ENCODE results near the gene SLC6A5.

Gene SLC6A5

DNA sequence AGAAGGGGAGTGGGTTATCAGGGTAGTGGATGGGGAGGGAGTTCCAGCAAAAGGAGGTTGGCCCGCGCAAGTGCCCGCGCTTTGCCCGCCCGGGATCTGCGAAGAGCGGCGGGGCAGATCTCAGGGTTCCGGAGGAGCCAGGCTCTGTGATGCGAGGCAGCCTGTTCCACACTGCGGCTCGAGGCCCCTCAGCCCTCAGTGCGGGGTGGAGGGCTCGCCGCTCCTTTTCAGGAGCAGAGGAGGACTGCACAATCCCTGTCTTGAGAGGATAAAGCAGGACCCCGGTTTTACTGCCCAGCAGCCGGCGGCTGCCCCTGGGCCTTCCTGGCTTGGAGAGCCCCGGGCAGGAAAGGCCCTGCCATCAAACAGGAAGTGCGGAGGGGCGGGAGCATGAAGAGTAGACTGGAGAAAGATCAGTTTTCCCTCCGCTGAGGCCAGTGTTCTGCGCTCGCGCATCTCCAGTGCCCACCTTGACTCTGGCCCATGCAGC is 6.2 kb downstream of the SLC6A5 start:
- Histone ChIP-seq H3K9me3 (ENCODE audit: control insufficient read depth in 1 of 2, low read length in 2 of 2) (no peaks in the 10 kb centered on the region), H3K27ac (ENCODE audit: low read depth, low read length) (no peak overlapping the region), H3K4me3 (ENCODE audit: low read depth in 1 of 2, low read length in 2 of 2) (no peak overlapping the region), H3K9ac (ENCODE audit: low read depth in 1 of 2, low read length in 2 of 2) (no peak overlapping the region), H3K27me3 (ENCODE audit: control insufficient read depth in 1 of 2, insufficient read depth in 2 of 2, low read length in 2 of 2) (peaks cover 76 to 84% of the 10 kb centered on the region in 2 donors), H3K4me1 (ENCODE audit: control insufficient read depth in 1 of 2, insufficient read depth in 2 of 2, low read length in 2 of 2) (peaks cover 3 to 7% of the 10 kb centered on the region in 2 donors), H3K36me3 (ENCODE audit: control insufficient read depth in 1 of 2, insufficient read depth in 2 of 2, low read length in 2 of 2) (no peaks in the 10 kb centered on the region)

DNA sequence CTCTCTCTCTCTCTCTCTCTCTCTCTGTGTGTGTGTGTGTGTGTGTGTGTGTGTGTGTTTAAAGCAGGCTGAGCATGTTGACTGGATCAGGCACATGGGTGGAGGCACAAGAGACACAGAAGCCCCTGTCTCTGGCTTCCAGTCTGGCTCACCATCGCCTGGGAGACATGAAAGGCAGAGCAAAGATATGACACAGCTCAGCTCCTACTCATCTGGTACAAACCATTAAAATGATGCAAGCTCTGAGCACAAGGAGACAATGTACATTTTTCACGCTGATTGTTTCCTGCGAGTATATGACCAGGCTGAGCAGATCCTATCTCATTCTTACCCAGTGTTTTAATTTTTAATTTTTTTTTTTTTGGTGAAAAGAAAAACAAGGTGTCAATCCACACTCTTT is 9.5 kb downstream of the SLC6A5 start:
- Histone ChIP-seq H3K9ac (ENCODE audit: low read depth in 1 of 2, low read length in 2 of 2) (no peak overlapping the region), H3K9me3 (ENCODE audit: control insufficient read depth in 1 of 2, low read length in 2 of 2) (no peaks in the 10 kb centered on the region), H3K27me3 (ENCODE audit: control insufficient read depth in 1 of 2, insufficient read depth in 2 of 2, low read length in 2 of 2) (peaks cover 51 to 52% of the 10 kb centered on the region in 2 donors), H3K36me3 (ENCODE audit: control insufficient read depth in 1 of 2, insufficient read depth in 2 of 2, low read length in 2 of 2) (no peaks in the 10 kb centered on the region), H3K27ac (ENCODE audit: low read depth, low read length) (no peak overlapping the region), H3K4me3 (ENCODE audit: low read depth in 1 of 2, low read length in 2 of 2) (no peak overlapping the region), H3K4me1 (ENCODE audit: control insufficient read depth in 1 of 2, insufficient read depth in 2 of 2, low read length in 2 of 2) (peaks cover 3 to 7% of the 10 kb centered on the region in 2 donors)

- no peak overlapping the region for H3K27ac ChIP-seq (ENCODE audit: low read depth, low read length)
- no peaks in the 10 kb centered on the region for H3K36me3 ChIP-seq (ENCODE audit: control insufficient read depth in 1 of 2, insufficient read depth in 2 of 2, low read length in 2 of 2)
- H3K27me3 ChIP-seq (ENCODE audit: control insufficient read depth in 1 of 2, insufficient read depth in 2 of 2, low read length in 2 of 2) = peaks cover 44 to 46% of the 10 kb centered on the region in 2 donors
- no peaks in the 10 kb centered on the region for H3K9me3 ChIP-seq (ENCODE audit: control insufficient read depth in 1 of 2, low read length in 2 of 2)
- H3K4me3 ChIP-seq (ENCODE audit: low read depth in 1 of 2, low read length in 2 of 2) = peak overlapping the region in 1 of 2 donors; percentile 34
- H3K9ac ChIP-seq (ENCODE audit: low read depth in 1 of 2, low read length in 2 of 2) = no peak overlapping the region
- peaks cover 3 to 7% of the 10 kb centered on the region in 2 donors for H3K4me1 ChIP-seq (ENCODE audit: control insufficient read depth in 1 of 2, insufficient read depth in 2 of 2, low read length in 2 of 2)
Measured at GRCh38 chr11:20609727-20610707, 10.6 kb downstream of the SLC6A5 start.

GRCh38 chr11:20610825-20611224 is 11.4 kb downstream of the SLC6A5 start:
- H3K9ac ChIP-seq (ENCODE audit: low read depth in 1 of 2, low read length in 2 of 2) = no peak overlapping the region
- peaks cover 37 to 38% of the 10 kb centered on the region in 2 donors for H3K27me3 ChIP-seq (ENCODE audit: control insufficient read depth in 1 of 2, insufficient read depth in 2 of 2, low read length in 2 of 2)
- H3K4me1 ChIP-seq (ENCODE audit: control insufficient read depth in 1 of 2, insufficient read depth in 2 of 2, low read length in 2 of 2) = peaks cover 3 to 7% of the 10 kb centered on the region in 2 donors
- no peak overlapping the region for H3K4me3 ChIP-seq (ENCODE audit: low read depth in 1 of 2, low read length in 2 of 2)
- H3K27ac ChIP-seq (ENCODE audit: low read depth, low read length) = no peak overlapping the region
- no peaks in the 10 kb centered on the region for H3K9me3 ChIP-seq (ENCODE audit: control insufficient read depth in 1 of 2, low read length in 2 of 2)
- no peaks in the 10 kb centered on the region for H3K36me3 ChIP-seq (ENCODE audit: control insufficient read depth in 1 of 2, insufficient read depth in 2 of 2, low read length in 2 of 2)

DNA sequence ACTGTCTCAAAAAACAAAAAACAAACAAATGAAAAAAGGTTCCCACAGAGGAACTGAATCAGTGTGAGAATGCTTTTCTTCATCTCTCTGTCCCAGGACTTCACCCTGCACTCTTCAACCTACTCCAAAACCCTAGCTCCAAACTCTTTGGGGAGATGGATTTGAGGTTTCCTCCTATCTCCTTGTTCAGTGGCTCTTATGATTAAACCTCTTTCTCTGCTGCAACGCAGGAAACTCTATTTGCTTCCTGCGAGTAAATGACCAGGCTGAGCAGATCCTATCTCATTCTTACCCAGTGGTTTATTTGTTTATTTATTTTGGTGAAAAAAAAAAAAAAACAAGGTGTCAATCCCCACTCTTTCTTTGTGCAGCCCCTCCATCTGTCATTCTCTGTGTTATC is 12.0 kb downstream of the SLC6A5 start:
- H3K27me3 ChIP-seq (ENCODE audit: control insufficient read depth in 1 of 2, insufficient read depth in 2 of 2, low read length in 2 of 2) = peaks cover 31 to 33% of the 10 kb centered on the region in 2 donors
- H3K9ac ChIP-seq (ENCODE audit: low read depth in 1 of 2, low read length in 2 of 2) = no peak overlapping the region
- peaks cover 3 to 7% of the 10 kb centered on the region in 2 donors for H3K4me1 ChIP-seq (ENCODE audit: control insufficient read depth in 1 of 2, insufficient read depth in 2 of 2, low read length in 2 of 2)
- no peak overlapping the region for H3K27ac ChIP-seq (ENCODE audit: low read depth, low read length)
- no peak overlapping the region for H3K4me3 ChIP-seq (ENCODE audit: low read depth in 1 of 2, low read length in 2 of 2)
- H3K36me3 ChIP-seq (ENCODE audit: control insufficient read depth in 1 of 2, insufficient read depth in 2 of 2, low read length in 2 of 2) = no peaks in the 10 kb centered on the region
- H3K9me3 ChIP-seq (ENCODE audit: control insufficient read depth in 1 of 2, low read length in 2 of 2) = no peaks in the 10 kb centered on the region

DNA sequence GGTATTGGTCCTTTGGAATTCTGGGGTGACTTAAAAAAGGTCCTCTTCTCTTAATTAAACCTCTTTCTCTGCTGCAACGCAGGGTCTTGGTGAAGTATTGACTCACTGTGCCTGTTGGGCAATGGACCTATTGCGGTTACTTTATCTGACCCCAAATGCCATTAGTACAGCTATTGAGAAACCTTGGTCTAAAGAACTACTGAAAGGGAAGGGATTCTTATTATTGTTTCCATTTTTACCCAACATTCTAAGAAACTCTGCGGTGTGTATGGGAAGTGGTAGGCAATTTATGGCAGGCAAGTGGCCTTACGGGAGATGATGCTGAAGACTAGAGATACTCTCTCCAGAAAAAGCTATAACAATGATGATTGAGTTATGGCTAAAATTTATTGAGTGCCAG is 12.5 kb downstream of the SLC6A5 start:
- Histone ChIP-seq H3K9me3 (ENCODE audit: control insufficient read depth in 1 of 2, low read length in 2 of 2) (no peaks in the 10 kb centered on the region), H3K4me1 (ENCODE audit: control insufficient read depth in 1 of 2, insufficient read depth in 2 of 2, low read length in 2 of 2) (peaks cover 3 to 7% of the 10 kb centered on the region in 2 donors), H3K27ac (ENCODE audit: low read depth, low read length) (no peak overlapping the region), H3K27me3 (ENCODE audit: control insufficient read depth in 1 of 2, insufficient read depth in 2 of 2, low read length in 2 of 2) (peaks cover 27 to 30% of the 10 kb centered on the region in 2 donors), H3K4me3 (ENCODE audit: low read depth in 1 of 2, low read length in 2 of 2) (no peak overlapping the region), H3K36me3 (ENCODE audit: control insufficient read depth in 1 of 2, insufficient read depth in 2 of 2, low read length in 2 of 2) (no peaks in the 10 kb centered on the region), H3K9ac (ENCODE audit: low read depth in 1 of 2, low read length in 2 of 2) (no peak overlapping the region)

- Histone ChIP-seq H3K4me3 (ENCODE audit: low read depth in 1 of 2, low read length in 2 of 2) (no peak overlapping the region), H3K27me3 (ENCODE audit: control insufficient read depth in 1 of 2, insufficient read depth in 2 of 2, low read length in 2 of 2) (peaks cover 22 to 24% of the 10 kb centered on the region in 2 donors), H3K27ac (ENCODE audit: low read depth, low read length) (no peak overlapping the region), H3K9me3 (ENCODE audit: control insufficient read depth in 1 of 2, low read length in 2 of 2) (no peaks in the 10 kb centered on the region), H3K4me1 (ENCODE audit: control insufficient read depth in 1 of 2, insufficient read depth in 2 of 2, low read length in 2 of 2) (peaks cover 3 to 7% of the 10 kb centered on the region in 2 donors), H3K9ac (ENCODE audit: low read depth in 1 of 2, low read length in 2 of 2) (no peak overlapping the region), H3K36me3 (ENCODE audit: control insufficient read depth in 1 of 2, insufficient read depth in 2 of 2, low read length in 2 of 2) (no peaks in the 10 kb centered on the region)
Measured at GRCh38 chr11:20612416-20612815, 13.0 kb downstream of the SLC6A5 start.

DNA sequence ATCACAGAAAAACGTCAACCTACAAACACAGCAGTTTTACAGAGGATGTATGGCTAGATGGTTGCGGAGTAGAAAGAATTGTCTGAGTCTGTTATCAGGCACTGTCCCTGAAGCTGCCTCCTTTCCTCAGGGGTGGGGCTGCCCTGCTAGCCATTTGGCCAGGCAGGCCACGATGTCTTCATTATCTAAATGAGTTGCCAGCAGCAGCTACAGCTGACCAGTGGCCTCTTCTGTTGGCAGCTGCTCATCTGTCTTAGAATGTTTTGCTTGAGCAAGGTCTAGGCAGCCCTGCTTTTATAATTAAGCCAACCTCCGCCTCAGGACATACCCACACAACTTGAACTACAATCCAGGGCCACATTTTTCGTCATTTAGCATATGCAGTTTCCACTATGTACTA is 17.5 kb downstream of the SLC6A5 start:
- no peak overlapping the region for H3K27ac ChIP-seq (ENCODE audit: low read depth, low read length)
- no peak overlapping the region for H3K4me3 ChIP-seq (ENCODE audit: low read depth in 1 of 2, low read length in 2 of 2)
- H3K36me3 ChIP-seq (ENCODE audit: control insufficient read depth in 1 of 2, insufficient read depth in 2 of 2, low read length in 2 of 2) = no peaks in the 10 kb centered on the region
- no peak overlapping the region for H3K9ac ChIP-seq (ENCODE audit: low read depth in 1 of 2, low read length in 2 of 2)
- H3K4me1 ChIP-seq (ENCODE audit: control insufficient read depth in 1 of 2, insufficient read depth in 2 of 2, low read length in 2 of 2) = no peaks in the 10 kb centered on the region
- no peaks in the 10 kb centered on the region for H3K9me3 ChIP-seq (ENCODE audit: control insufficient read depth in 1 of 2, low read length in 2 of 2)
- H3K27me3 ChIP-seq (ENCODE audit: control insufficient read depth in 1 of 2, insufficient read depth in 2 of 2, low read length in 2 of 2) = peaks cover 3 to 5% of the 10 kb centered on the region in 2 donors

DNA sequence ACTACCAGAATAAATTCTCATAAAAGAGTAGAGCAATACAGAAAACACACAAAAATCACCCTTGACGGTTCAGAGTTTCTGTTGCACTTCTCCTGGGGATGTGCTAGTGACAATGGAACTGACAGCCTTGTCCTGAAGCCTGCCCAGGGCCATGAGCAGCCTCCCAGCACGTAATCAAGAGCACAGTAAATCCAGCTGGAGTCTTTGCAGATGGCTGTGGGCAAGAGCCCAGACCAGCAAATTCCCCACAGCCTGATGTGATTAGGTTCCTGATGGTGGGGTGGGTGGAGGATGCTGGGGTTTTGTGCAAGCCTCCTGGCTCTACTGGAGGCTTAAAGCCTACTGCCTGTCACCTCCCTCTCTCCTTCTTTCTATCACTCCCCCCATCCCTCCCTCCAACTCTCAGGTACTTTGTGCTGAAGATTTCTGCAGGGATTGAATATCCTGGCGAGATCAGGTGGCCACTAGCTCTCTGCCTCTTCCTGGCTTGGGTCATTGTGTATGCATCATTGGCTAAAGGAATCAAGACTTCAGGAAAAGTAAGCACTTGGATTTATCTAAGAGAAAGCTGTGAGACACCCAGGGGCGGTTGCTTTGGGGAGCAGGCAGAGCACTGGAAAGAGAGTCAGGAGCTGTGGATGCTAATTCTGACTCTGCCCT is 18.1 kb downstream of the SLC6A5 start:
- H3K4me1 ChIP-seq (ENCODE audit: control insufficient read depth in 1 of 2, insufficient read depth in 2 of 2, low read length in 2 of 2) = no peaks in the 10 kb centered on the region
- H3K9me3 ChIP-seq (ENCODE audit: control insufficient read depth in 1 of 2, low read length in 2 of 2) = no peaks in the 10 kb centered on the region
- no peak overlapping the region for H3K4me3 ChIP-seq (ENCODE audit: low read depth in 1 of 2, low read length in 2 of 2)
- H3K27ac ChIP-seq (ENCODE audit: low read depth, low read length) = no peak overlapping the region
- no peaks in the 10 kb centered on the region for H3K36me3 ChIP-seq (ENCODE audit: control insufficient read depth in 1 of 2, insufficient read depth in 2 of 2, low read length in 2 of 2)
- no peak overlapping the region for H3K9ac ChIP-seq (ENCODE audit: low read depth in 1 of 2, low read length in 2 of 2)
- peaks cover 3 to 5% of the 10 kb centered on the region in 2 donors for H3K27me3 ChIP-seq (ENCODE audit: control insufficient read depth in 1 of 2, insufficient read depth in 2 of 2, low read length in 2 of 2)

DNA sequence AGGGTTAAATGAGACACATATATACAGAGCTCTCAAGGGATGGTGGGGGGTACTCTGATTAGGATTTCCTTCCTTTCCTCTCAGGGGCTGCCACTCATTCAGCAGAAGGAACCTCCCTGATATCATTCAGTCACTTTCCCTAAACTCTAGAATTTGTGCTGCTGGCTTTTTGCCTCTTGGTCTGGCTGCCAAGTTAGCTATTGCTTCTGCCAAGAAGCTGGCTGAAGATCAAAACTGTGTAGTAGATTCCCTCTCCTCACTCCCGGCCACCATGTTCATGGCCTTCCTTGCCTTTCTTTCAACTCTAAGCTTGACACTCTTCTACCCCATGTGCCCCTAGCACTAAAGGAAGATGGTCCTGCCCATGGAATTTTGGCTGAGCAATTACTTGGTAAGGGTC is 18.7 kb downstream of the SLC6A5 start:
- Histone ChIP-seq H3K4me3 (ENCODE audit: low read depth in 1 of 2, low read length in 2 of 2) (no peak overlapping the region), H3K9ac (ENCODE audit: low read depth in 1 of 2, low read length in 2 of 2) (no peak overlapping the region), H3K4me1 (ENCODE audit: control insufficient read depth in 1 of 2, insufficient read depth in 2 of 2, low read length in 2 of 2) (no peaks in the 10 kb centered on the region), H3K9me3 (ENCODE audit: control insufficient read depth in 1 of 2, low read length in 2 of 2) (no peaks in the 10 kb centered on the region), H3K27me3 (ENCODE audit: control insufficient read depth in 1 of 2, insufficient read depth in 2 of 2, low read length in 2 of 2) (peaks cover 3 to 5% of the 10 kb centered on the region in 2 donors), H3K27ac (ENCODE audit: low read depth, low read length) (no peak overlapping the region), H3K36me3 (ENCODE audit: control insufficient read depth in 1 of 2, insufficient read depth in 2 of 2, low read length in 2 of 2) (no peaks in the 10 kb centered on the region)

All from duodenal mucosa (tissue), 2 donors.